Kidney (tissue), 14 donors: ENCODE data around the gene FOXK1. TPM values are rescaled to one million over a fixed set of nuclear protein-coding genes. Genes with fewer than 3 reads are reported as not detected.

Experiments used
- DNase-seq, 5 donors: peaks; one replicate each; pipeline ENCODE4 v3.0.0-alpha.2; 2013 to 2020
- FAIRE-seq: peaks from 2 replicates; lab custom pipeline; 2012; peaks lifted over from hg19 to GRCh38; lab: Jason Lieb, UNC
- H3K27ac ChIP-seq, 2 donors: one replicate each; pipeline ENCODE4 v1.7.0; 2013; ENCODE audit warnings: low read depth in 2 of 2, low read length in 2 of 2, inconsistent platforms in 1 of 2
- H3K27me3 ChIP-seq: one replicate; pipeline ENCODE4 v1.7.1; 2013; ENCODE audit warnings: low read length, inconsistent platforms; ENCODE audit not compliant: control insufficient read depth, insufficient read depth
- H3K36me3 ChIP-seq, 3 donors: one replicate each; pipeline versions ENCODE4 v1.7.0 to v1.7.1; 2013; ENCODE audit warnings: low read length in 3 of 3, control low read depth in 1 of 3, inconsistent platforms in 1 of 3; ENCODE audit not compliant: insufficient read depth in 3 of 3, control insufficient read depth in 2 of 3
- H3K4me1 ChIP-seq, 3 donors: one replicate each; pipeline versions ENCODE4 v1.7.0 to v1.7.1; 2013; ENCODE audit warnings: low read length in 3 of 3, inconsistent platforms in 1 of 3, low read depth in 1 of 3; ENCODE audit not compliant: control insufficient read depth in 2 of 3, insufficient read depth in 2 of 3
- H3K4me3 ChIP-seq, 3 donors: one replicate each; pipeline versions ENCODE4 v1.7.0 to v1.8.1; 2013; ENCODE audit warnings: low read length in 3 of 3, control low read depth in 1 of 3, inconsistent platforms in 1 of 3
- H3K9ac ChIP-seq, 3 donors: one replicate each; pipeline versions ENCODE4 v1.7.0 to v1.7.1; 2013; ENCODE audit warnings: low read length in 3 of 3, control low read depth in 1 of 3, inconsistent platforms in 1 of 3
- H3K9me3 ChIP-seq, 3 donors: one replicate each; pipeline versions ENCODE4 v1.7.0 to v1.7.1; 2013; ENCODE audit warnings: low read length in 3 of 3, control low read depth in 1 of 3, inconsistent platforms in 1 of 3; ENCODE audit not compliant: control insufficient read depth in 2 of 3, insufficient read depth in 1 of 3
- CTCF ChIP-seq: IDR thresholded peaks from 3 replicates; pipeline ENCODE4 v1.5.1; 2012; ENCODE audit warnings: mild to moderate bottlenecking, moderate library complexity, borderline replicate concordance; ENCODE audit not compliant: insufficient read depth; ENCODE audit errors: extremely low read depth
- intact Hi-C: fragments of 100-400 bp; cut with DNase I; formaldehyde crosslinking; loops from one replicate; pipeline ENCODE4 v1.11.1; 2022
- polyA plus RNA-seq: library from polyadenylated mRNA; stranded (reverse); fragments of 350-450 nt; fragmentation: Illumina TruSeq; extraction: RNeasy Lipid Tissue Mini Kit (QIAGEN cat#74804); gene quantifications from one replicate; pipeline ENCODE4 v1.2.3, GENCODE V29; 2014; ENCODE audit warnings: low read depth, low replicate concordance; ENCODE audit not compliant: insufficient read depth
- total RNA-seq: library from RNA; stranded (reverse); fragmentation: NEBNext Ultra II Directional; extraction: Animal tissue kit (Norgen Biotek cat#: 25700); gene quantifications from one replicate; pipeline ENCODE4 v1.2.1, GENCODE V29; 2021
- donor health status: control.
- donor health status: control.
- donor health status: control.
- donor health status: control.
- donor health status: control.
- donor health status: DM: yes; HTN: yes; CAD: no.
- donor health status: Normal renal cell carcinoma (clear cell type).

FOXK1 gene
- total and polyA plus RNA-seq, 2 donors from 2014 or later = 3.9 to 44.2 TPM

GRCh38 chr7:4798706-4799235 is 116.7 kb downstream of the FOXK1 start:
- intact Hi-C loops = no loop called here
- H3K36me3 ChIP-seq = no peaks in the 10 kb centered on the region
- no peaks in the 10 kb centered on the region for H3K9me3 ChIP-seq
- no peak overlapping the region for H3K27ac ChIP-seq
- no peak for DNase-seq
- H3K4me1 ChIP-seq = no peaks in the 10 kb centered on the region
- FAIRE-seq = no peak
- no peak overlapping the region for H3K9ac ChIP-seq
- no peak for TF ChIP-seq CTCF
- H3K27me3 ChIP-seq = no peaks in the 10 kb centered on the region
- no peak overlapping the region for H3K4me3 ChIP-seq

GRCh38 chr7:4799508-4800268 is 117.6 kb downstream of the FOXK1 start:
- H3K4me1 ChIP-seq = no peaks in the 10 kb centered on the region
- no peak overlapping the region for H3K4me3 ChIP-seq
- H3K9ac ChIP-seq = no peak overlapping the region
- intact Hi-C loops = no loop called here
- no peaks in the 10 kb centered on the region for H3K9me3 ChIP-seq
- TF ChIP-seq CTCF = no peak
- peak in 2 of 5 donors; percentile 63 to 73 for DNase-seq
- FAIRE-seq = no peak
- H3K27me3 ChIP-seq = no peaks in the 10 kb centered on the region
- no peaks in the 10 kb centered on the region for H3K36me3 ChIP-seq
- no peak overlapping the region for H3K27ac ChIP-seq

GRCh38 chr7:4800487-4800886 is 118.4 kb downstream of the FOXK1 start:
- Histone ChIP-seq H3K27me3 (no peaks in the 10 kb centered on the region), H3K36me3 (no peaks in the 10 kb centered on the region), H3K9ac (no peak overlapping the region), H3K27ac (no peak overlapping the region), H3K4me3 (no peak overlapping the region), H3K4me1 (no peaks in the 10 kb centered on the region), H3K9me3 (no peaks in the 10 kb centered on the region)
- DNase-seq (no peak), FAIRE-seq (no peak)
- no peak for TF ChIP-seq CTCF
- intact Hi-C loops = no loop called here
